ENCODE measurements around the gene TMEM100.

- TF ChIP-seq L3MBTL2 (conservative IDR thresholded peaks at IDR 0.05): no peak
- TF ChIP-seq SP1 (IDR thresholded peaks at IDR 0.05): no peak
- TF ChIP-seq ARNT (IDR thresholded peaks at IDR 0.05): no peak
- no peak for TF ChIP-seq SUZ12 (IDR thresholded peaks at IDR 0.05)
- no peak for TF ChIP-seq ZNF384 (IDR thresholded peaks at IDR 0.05)
- TF ChIP-seq HDGF (IDR thresholded peaks at IDR 0.05; ENCODE audit: borderline replicate concordance): no peak
Measured at GRCh38 chr17:55730808-55731207, 8.1 kb upstream of the TMEM100 start.

Data from HEK293T (cell line).